Stimulated activated naive CD8-positive, alpha-beta T cell treated with anti-CD3 and anti-CD28 coated beads, Interleukin-15, amount 100 ng/mL, for 72 hours (primary cell): ENCODE measurements around the gene CCDC50.

Experiments used
- ATAC-seq: fragments of 150-1000 bp; cut with Tn5 transposase; 2 replicates; pipeline ENCODE4 v1.10.0; 2021; ENCODE audit warnings: mild to moderate bottlenecking, moderate library complexity
- DNase-seq, 2 donors: peaks; one replicate each; pipeline ENCODE4 v3.0.0; 2021 to 2022
- H3K27ac Mint-ChIP-seq, 2 donors: one replicate each; pipeline ENCODE4 v1.8.0; 2022; ENCODE audit warnings: mild to moderate bottlenecking in 2 of 2, mixed read lengths in 2 of 2, moderate library complexity in 2 of 2
- H3K27me3 Mint-ChIP-seq: one replicate; pipeline ENCODE4 v1.8.0; 2022; ENCODE audit warnings: mixed read lengths
- H3K4me1 Mint-ChIP-seq: one replicate; pipeline ENCODE4 v1.8.0; 2022; ENCODE audit warnings: mild to moderate bottlenecking, mixed read lengths
- H3K4me3 Mint-ChIP-seq, 2 donors: one replicate each; pipeline ENCODE4 v1.8.0; 2022; ENCODE audit warnings: mild to moderate bottlenecking in 2 of 2, mixed read lengths in 2 of 2, moderate library complexity in 1 of 2
- H3K9me3 Mint-ChIP-seq, 2 donors: one replicate each; pipeline ENCODE4 v1.8.0; 2022; ENCODE audit warnings: mixed read lengths in 2 of 2

The CCDC50 gene

GRCh38 chr3:191303596-191303995, 25.6 kb upstream of the CCDC50 start:
- Mint-ChIP-seq H3K4me1 (no peaks in the 10 kb centered on the region), H3K4me3 (no peak overlapping the region), H3K27ac (no peak overlapping the region), H3K9me3 (no peaks in the 10 kb centered on the region), H3K27me3 (no peaks in the 10 kb centered on the region)
- DNase-seq (no peak), ATAC-seq (no peak)

GRCh38 chr3:191306428-191306827, 22.8 kb upstream of the CCDC50 start:
- Mint-ChIP-seq H3K9me3 (no peaks in the 10 kb centered on the region), H3K4me1 (no peaks in the 10 kb centered on the region), H3K27ac (no peak overlapping the region), H3K4me3 (no peak overlapping the region), H3K27me3 (no peaks in the 10 kb centered on the region)
- ATAC-seq (no peak), DNase-seq (no peak)

GRCh38 chr3:191307341-191307740, 21.9 kb upstream of the CCDC50 start:
- H3K9me3 Mint-ChIP-seq: no peaks in the 10 kb centered on the region
- no peak overlapping the region for H3K27ac Mint-ChIP-seq
- ATAC-seq: no peak
- H3K4me3 Mint-ChIP-seq: no peak overlapping the region
- H3K4me1 Mint-ChIP-seq: no peaks in the 10 kb centered on the region
- H3K27me3 Mint-ChIP-seq: no peaks in the 10 kb centered on the region
- no peak for DNase-seq

GRCh38 chr3:191313296-191313695, 15.9 kb upstream of the CCDC50 start:
- Mint-ChIP-seq H3K27me3 (no peaks in the 10 kb centered on the region), H3K27ac (no peak overlapping the region), H3K9me3 (no peaks in the 10 kb centered on the region), H3K4me1 (no peaks in the 10 kb centered on the region), H3K4me3 (no peak overlapping the region)
- ATAC-seq: no peak
- DNase-seq: no peak

- H3K27me3 Mint-ChIP-seq: no peaks in the 10 kb centered on the region
- ATAC-seq: no peak
- no peak for DNase-seq
- no peak overlapping the region for H3K4me3 Mint-ChIP-seq
- H3K9me3 Mint-ChIP-seq: no peaks in the 10 kb centered on the region
- H3K27ac Mint-ChIP-seq: no peak overlapping the region
- H3K4me1 Mint-ChIP-seq: no peaks in the 10 kb centered on the region
Measured at GRCh38 chr3:191314109-191314728, 15.0 kb upstream of the CCDC50 start.

- Mint-ChIP-seq H3K4me3 (no peak overlapping the region), H3K9me3 (no peaks in the 10 kb centered on the region), H3K4me1 (no peaks in the 10 kb centered on the region), H3K27ac (no peak overlapping the region), H3K27me3 (no peaks in the 10 kb centered on the region)
- peak; percentile 70 for ATAC-seq
- no peak for DNase-seq
Measured at GRCh38 chr3:191316876-191317603, 12.2 kb upstream of the CCDC50 start.

- DNase-seq (no peak), ATAC-seq (no peak)
- Mint-ChIP-seq H3K4me1 (no peaks in the 10 kb centered on the region), H3K27ac (no peak overlapping the region), H3K27me3 (no peaks in the 10 kb centered on the region), H3K9me3 (peaks cover 0 to 11% of the 10 kb centered on the region in 2 donors), H3K4me3 (no peak overlapping the region)
Measured at GRCh38 chr3:191320316-191320715, 8.9 kb upstream of the CCDC50 start.

- Mint-ChIP-seq H3K4me1 (no peaks in the 10 kb centered on the region), H3K9me3 (peaks cover 0 to 11% of the 10 kb centered on the region in 2 donors), H3K27ac (no peak overlapping the region), H3K27me3 (no peaks in the 10 kb centered on the region), H3K4me3 (no peak overlapping the region)
- ATAC-seq (no peak), DNase-seq (no peak)
Measured at GRCh38 chr3:191321019-191321767, 8.0 kb upstream of the CCDC50 start.

- Mint-ChIP-seq H3K27ac (no peak overlapping the region), H3K27me3 (peaks cover 24% of the 10 kb centered on the region), H3K4me1 (peaks cover 9% of the 10 kb centered on the region), H3K9me3 (peaks cover 0 to 11% of the 10 kb centered on the region in 2 donors), H3K4me3 (no peak overlapping the region)
- ATAC-seq (no peak), DNase-seq (no peak)
Measured at GRCh38 chr3:191324936-191325335, 4.3 kb upstream of the CCDC50 start.

GRCh38 chr3:191327526-191327925, 1.7 kb upstream of the CCDC50 start:
- Mint-ChIP-seq H3K9me3 (peaks cover 0 to 7% of the 10 kb centered on the region in 2 donors), H3K4me3 (no peak overlapping the region), H3K27ac (no peak overlapping the region), H3K27me3 (peaks cover 39% of the 10 kb centered on the region), H3K4me1 (peaks cover 9% of the 10 kb centered on the region)
- ATAC-seq (no peak), DNase-seq (no peak)

GRCh38 chr3:191328383-191328961, 722 bp upstream of the CCDC50 start:
- Mint-ChIP-seq H3K27me3 (peaks cover 39% of the 10 kb centered on the region), H3K9me3 (peaks cover 0 to 4% of the 10 kb centered on the region in 2 donors), H3K4me3 (peak overlapping the region; percentile 66 to 69), H3K4me1 (peaks cover 9% of the 10 kb centered on the region), H3K27ac (peak overlapping the region in 1 of 2 donors; percentile 27)
- ATAC-seq: peak; percentile 31
- DNase-seq: no peak

GRCh38 chr3:191329654-191330529, 698 bp downstream of the CCDC50 start, which contains the start of gene UTS2B:
Gene UTS2B, minus strand, starts transcription at chr3:191330526. Its CDS starts 48,337 bp downstream, at chr3:191282189.
- Mint-ChIP-seq H3K27ac (no peak within 1 kb of the TSS), H3K27me3 (peaks cover 39% of the 10 kb centered on the region), H3K4me1 (peaks cover 9% of the 10 kb centered on the region), H3K4me3 (peak within 1 kb of the TSS; percentile 66 to 69), H3K9me3 (no peaks in the 10 kb centered on the region)
- peak in 1 of 2 donors; percentile 13 for DNase-seq
- ATAC-seq: peak; percentile 48

GRCh38 chr3:191330530-191331048, 1.4 kb downstream of the CCDC50 start:
- peaks cover 9% of the 10 kb centered on the region for H3K4me1 Mint-ChIP-seq
- H3K9me3 Mint-ChIP-seq: no peaks in the 10 kb centered on the region
- no peak for ATAC-seq
- H3K27me3 Mint-ChIP-seq: peaks cover 39% of the 10 kb centered on the region
- H3K4me3 Mint-ChIP-seq: peak overlapping the region; percentile 36 to 56
- H3K27ac Mint-ChIP-seq: no peak overlapping the region
- DNase-seq: no peak

GRCh38 chr3:191331388-191331787, 2.2 kb downstream of the CCDC50 start:
- Mint-ChIP-seq H3K27ac (no peak overlapping the region), H3K4me1 (peaks cover 9% of the 10 kb centered on the region), H3K4me3 (no peak overlapping the region), H3K27me3 (peaks cover 38% of the 10 kb centered on the region), H3K9me3 (no peaks in the 10 kb centered on the region)
- DNase-seq (no peak), ATAC-seq (no peak)
